ENCODE data around the gene PFAS. TPM values are rescaled to one million over a fixed set of nuclear protein-coding genes. Genes with fewer than 3 reads are reported as not detected.
A peak's percentile ranks its signal among the peaks of the same experiment; 100 is the strongest.

Gene PFAS
- total and polyA plus RNA-seq, 10 of the 15 experiments (the other 5 are each of a cell fraction or from before 2014, with no cell fraction given): 13.9 to 122 (median 47.2) TPM

GRCh38 chr17:8223356-8224126 lies 25.5 kb upstream of the PFAS start:
- Histone ChIP-seq H3K4me2 (ENCODE audit: control insufficient read depth, insufficient read depth) (peak overlapping the region; percentile 99), H3K9me3 (replicated peaks; ENCODE audit: control insufficient read depth, insufficient read depth, low read length) (no peaks in the 10 kb centered on the region), H3K4me3 (peak overlapping the region; percentile 83), H3K27ac (ENCODE audit: control insufficient read depth, insufficient read depth) (peak overlapping the region; percentile 97), H3K79me2 (ENCODE audit: control insufficient read depth, insufficient read depth, low read length) (no peaks in the 10 kb centered on the region), H3K4me1 (ENCODE audit: control insufficient read depth, insufficient read depth, low read length) (peaks cover 27% of the 10 kb centered on the region), H4K20me1 (ENCODE audit: control insufficient read depth, insufficient read depth) (no peaks in the 10 kb centered on the region; the same call in 1 of the 2 replicates), H2AFZ (ENCODE audit: control insufficient read depth, low read depth, low read length) (peak overlapping the region; percentile 91), H3K9ac (ENCODE audit: control insufficient read depth, insufficient read depth, low read length) (peak overlapping the region; percentile 95), H3K27me3 (replicated peaks in 1 of 2; ENCODE audit: control insufficient read depth in 2 of 2, insufficient read depth in 2 of 2, low read length in 1 of 2) (no peaks in the 10 kb centered on the region), H3K36me3 (ENCODE audit: control insufficient read depth in 2 of 2, insufficient read depth in 2 of 2, low read length in 1 of 2) (peaks cover 7 to 12% of the 10 kb centered on the region in 2 experiments; a peak in 3 of 4 replicates)
- 10% methylated on average over 27 of the region's 27 CpGs for WGBS (ENCODE audit: insufficient coverage, insufficient replicate concordance, low lambda C conversion rate, missing lambda C conversion rate)
- RAD21 ChIA-PET (ENCODE audit: unreplicated experiment): interaction anchor here (0.6 to 6.5 kb wide), 12 partner anchors 12 to 647 kb away, joined by 3 to 117 read pairs (median 4); partner anchors contain the start of genes AURKB, BORCS6, CTC1 and PFAS
- DNase-seq (ENCODE audit: low read depth, low spot score): no peak
- POLR2A ChIA-PET: interaction anchor here (1.0 to 9.0 kb wide), 15 partner anchors 13 to 101 kb away, joined by 3 to 161 read pairs (median 6); partner anchors contain the start of genes AURKB, BORCS6, CTC1 and PFAS
- BruUV-seq (replicated peaks): TSS peak; percentile 94
- in situ Hi-C loops (cut with MboI) (loop anchor here (5.0 kb wide), 2 partner anchors 36 to 96 kb away; no protein-coding TSS in a partner anchor), intact Hi-C loops (cut with micrococcal nuclease; ENCODE audit: unreplicated experiment) (loop anchor here (1.0 to 5.0 kb wide), 3 partner anchors 51 to 86 kb away; no protein-coding TSS in a partner anchor)
- peak; percentile 53 for ATAC-seq
- SMC1A ChIA-PET (ENCODE audit: uncharacterized antibody, unreplicated experiment): interaction anchor here (0.7 to 6.7 kb wide), 13 partner anchors 13 to 104 kb away, joined by 3 to 64 read pairs (median 20); partner anchors contain the start of genes AURKB, BORCS6, CTC1 and PFAS
- FAIRE-seq: no peak
- CTCF ChIA-PET: interaction anchor here (0.5 to 5.0 kb wide), 15 partner anchors 13 to 153 kb away, joined by 3 to 56 read pairs (median 11); partner anchors contain the start of genes ALOXE3, AURKB, BORCS6 and CTC1
- TF ChIP-seq KLF5 (IDR thresholded peaks at IDR 0.05; ENCODE audit: partially characterized antibody) (no peak), POLR2A (IDR thresholded peaks at IDR 0.05; ENCODE audit: low read depth, low read length) (no peak), SMARCA5 (IDR thresholded peaks at IDR 0.05) (peak; percentile 54; the same call in 1 of the 2 replicates), EGR1 (IDR thresholded peaks at IDR 0.05; ENCODE audit: borderline replicate concordance in 1 of 2, low read depth in 2 of 2, low read length in 2 of 2) (no peak), RAD51 (IDR thresholded peaks at IDR 0.05) (0 out of 2 replicates have a peak, but pooled peaks have one; percentile 7), RAD21 (IDR thresholded peaks at IDR 0.05; ENCODE audit: insufficient read depth, low read depth, low read length) (peak; percentile 49), POLR2AphosphoS5 (IDR thresholded peaks at IDR 0.05; ENCODE audit: low read length) (0 out of 2 replicates have a peak, but pooled peaks have one; percentile 17), BHLHE40 (IDR thresholded peaks at IDR 0.05; ENCODE audit: borderline replicate concordance in 1 of 2, low read depth in 2 of 2, low read length in 1 of 2) (peak in 1 of 2 experiments; percentile 3; a peak in 1 of 4 replicates), NR2F1 (conservative IDR thresholded peaks at IDR 0.05) (no peak), CBFB (IDR thresholded peaks at IDR 0.05; ENCODE audit: low read depth) (0 out of 2 replicates have a peak, but pooled peaks have one; percentile 14), MYC (IDR thresholded peaks at IDR 0.05; ENCODE audit: insufficient read depth, insufficient read length, insufficient replicate concordance, low read length, severe bottlenecking) (peak; percentile 72)
- TF ChIP-seq, protein P1, sequence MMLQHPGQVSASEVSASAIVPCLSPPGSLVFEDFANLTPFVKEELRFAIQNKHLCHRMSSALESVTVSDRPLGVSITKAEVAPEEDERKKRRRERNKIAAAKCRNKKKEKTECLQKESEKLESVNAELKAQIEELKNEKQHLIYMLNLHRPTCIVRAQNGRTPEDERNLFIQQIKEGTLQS (IDR thresholded peaks at IDR 0.05; ENCODE audit: borderline replicate concordance, extremely low read depth, low read depth, low read length): 0 out of 2 replicates have a peak, but pooled peaks have one; percentile 2
- TF ChIP-seq, protein P2, sequence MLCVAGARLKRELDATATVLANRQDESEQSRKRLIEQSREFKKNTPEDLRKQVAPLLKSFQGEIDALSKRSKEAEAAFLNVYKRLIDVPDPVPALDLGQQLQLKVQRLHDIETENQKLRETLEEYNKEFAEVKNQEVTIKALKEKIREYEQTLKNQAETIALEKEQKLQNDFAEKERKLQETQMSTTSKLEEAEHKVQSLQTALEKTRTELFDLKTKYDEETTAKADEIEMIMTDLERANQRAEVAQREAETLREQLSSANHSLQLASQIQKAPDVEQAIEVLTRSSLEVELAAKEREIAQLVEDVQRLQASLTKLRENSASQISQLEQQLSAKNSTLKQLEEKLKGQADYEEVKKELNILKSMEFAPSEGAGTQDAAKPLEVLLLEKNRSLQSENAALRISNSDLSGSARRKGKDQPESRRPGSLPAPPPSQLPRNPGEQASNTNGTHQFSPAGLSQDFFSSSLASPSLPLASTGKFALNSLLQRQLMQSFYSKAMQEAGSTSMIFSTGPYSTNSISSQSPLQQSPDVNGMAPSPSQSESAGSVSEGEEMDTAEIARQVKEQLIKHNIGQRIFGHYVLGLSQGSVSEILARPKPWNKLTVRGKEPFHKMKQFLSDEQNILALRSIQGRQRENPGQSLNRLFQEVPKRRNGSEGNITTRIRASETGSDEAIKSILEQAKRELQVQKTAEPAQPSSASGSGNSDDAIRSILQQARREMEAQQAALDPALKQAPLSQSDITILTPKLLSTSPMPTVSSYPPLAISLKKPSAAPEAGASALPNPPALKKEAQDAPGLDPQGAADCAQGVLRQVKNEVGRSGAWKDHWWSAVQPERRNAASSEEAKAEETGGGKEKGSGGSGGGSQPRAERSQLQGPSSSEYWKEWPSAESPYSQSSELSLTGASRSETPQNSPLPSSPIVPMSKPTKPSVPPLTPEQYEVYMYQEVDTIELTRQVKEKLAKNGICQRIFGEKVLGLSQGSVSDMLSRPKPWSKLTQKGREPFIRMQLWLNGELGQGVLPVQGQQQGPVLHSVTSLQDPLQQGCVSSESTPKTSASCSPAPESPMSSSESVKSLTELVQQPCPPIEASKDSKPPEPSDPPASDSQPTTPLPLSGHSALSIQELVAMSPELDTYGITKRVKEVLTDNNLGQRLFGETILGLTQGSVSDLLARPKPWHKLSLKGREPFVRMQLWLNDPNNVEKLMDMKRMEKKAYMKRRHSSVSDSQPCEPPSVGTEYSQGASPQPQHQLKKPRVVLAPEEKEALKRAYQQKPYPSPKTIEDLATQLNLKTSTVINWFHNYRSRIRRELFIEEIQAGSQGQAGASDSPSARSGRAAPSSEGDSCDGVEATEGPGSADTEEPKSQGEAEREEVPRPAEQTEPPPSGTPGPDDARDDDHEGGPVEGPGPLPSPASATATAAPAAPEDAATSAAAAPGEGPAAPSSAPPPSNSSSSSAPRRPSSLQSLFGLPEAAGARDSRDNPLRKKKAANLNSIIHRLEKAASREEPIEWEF (IDR thresholded peaks at IDR 0.05; ENCODE audit: insufficient replicate concordance, low read depth, low read length): no peak

Data from GM12878 (cell line).